ENCODE data around the gene PIN4. TPM values are rescaled to one million over a fixed set of nuclear protein-coding genes. Genes with fewer than 3 reads are reported as not detected.
A peak's percentile ranks its signal among the peaks of the same experiment; 100 is the strongest.
"Not testable (repeated sequence)": the region's sequence is repeated elsewhere in the genome, so short reads cannot be mapped to it uniquely, and the experiment has no call there.

The PIN4 gene
- total RNA-seq, 1 donor from 2014 or later = 7.9 TPM

GRCh38 chrX:72165551-72165950 is 16.0 kb upstream of the PIN4 start:
- no peak overlapping the region for H3K9ac ChIP-seq (ENCODE audit: low read length)
- H2AFZ ChIP-seq (ENCODE audit: low read depth, low read length) = no peak overlapping the region
- Mint-ChIP-seq H3K4me3 (ENCODE audit: unreplicated experiment) (no peak overlapping the region), H3K36me3 (ENCODE audit: low read depth, unreplicated experiment) (no peaks in the 10 kb centered on the region), H3K4me1 (ENCODE audit: low read depth, unreplicated experiment) (no peaks in the 10 kb centered on the region), H3K27ac (ENCODE audit: unreplicated experiment) (no peak overlapping the region), H3K27me3 (ENCODE audit: low read depth, unreplicated experiment) (peaks cover 4% of the 10 kb centered on the region), H3K9me3 (ENCODE audit: unreplicated experiment) (peaks cover 3% of the 10 kb centered on the region)
- no peaks in the 10 kb centered on the region for H3K79me2 ChIP-seq (ENCODE audit: insufficient read depth, low read length)
- H3K36me3 ChIP-seq (ENCODE audit: insufficient read depth, low read length) = no peaks in the 10 kb centered on the region
- H3K4me2 ChIP-seq (ENCODE audit: low read length) = no peak overlapping the region
- no peaks in the 10 kb centered on the region for H3K9me3 ChIP-seq (ENCODE audit: insufficient read depth, low read depth, low read length)
- no peaks in the 10 kb centered on the region for H3K4me1 ChIP-seq (ENCODE audit: insufficient read depth, low read length)
- FAIRE-seq (no peak), DNase-seq (ENCODE audit: low read depth) (no peak)
- no peak overlapping the region for H3K27ac ChIP-seq (ENCODE audit: low read depth, low read length)
- H3K4me3 ChIP-seq (ENCODE audit: insufficient read depth, low read depth, low read length) = no peak overlapping the region
- no peak for TF ChIP-seq CTCF (IDR thresholded peaks at IDR 0.05; ENCODE audit: insufficient read depth, low read depth, low read length)
- TF ChIP-seq EZH2 (IDR thresholded peaks at IDR 0.05; ENCODE audit: insufficient read depth, low read length) = no peak
- no peaks in the 10 kb centered on the region for H3K27me3 ChIP-seq (ENCODE audit: insufficient read depth, low read length)
- H4K20me1 ChIP-seq (ENCODE audit: insufficient read depth, low read length) = no peaks in the 10 kb centered on the region

- no peak overlapping the region for H3K4me3 Mint-ChIP-seq (ENCODE audit: unreplicated experiment)
- H3K4me2 ChIP-seq (ENCODE audit: low read length) = no peak overlapping the region
Measured at GRCh38 chrX:72169008-72169728, 12.4 kb upstream of the PIN4 start.

GRCh38 chrX:72176289-72176688 is 5.3 kb upstream of the PIN4 start:
- H3K9me3 ChIP-seq (ENCODE audit: insufficient read depth, low read depth, low read length); H3K36me3 Mint-ChIP-seq (ENCODE audit: low read depth, unreplicated experiment); H3K9me3 Mint-ChIP-seq (ENCODE audit: unreplicated experiment); H3K4me1 ChIP-seq (ENCODE audit: insufficient read depth, low read length); H4K20me1 ChIP-seq (ENCODE audit: insufficient read depth, low read length); H3K27me3 Mint-ChIP-seq (ENCODE audit: low read depth, unreplicated experiment); H3K4me3 ChIP-seq (ENCODE audit: insufficient read depth, low read depth, low read length); DNase-seq (ENCODE audit: low read depth); H3K4me3 Mint-ChIP-seq (ENCODE audit: unreplicated experiment); H2AFZ ChIP-seq (ENCODE audit: low read depth, low read length); H3K9ac ChIP-seq (ENCODE audit: low read length); H3K36me3 ChIP-seq (ENCODE audit: insufficient read depth, low read length); H3K4me1 Mint-ChIP-seq (ENCODE audit: low read depth, unreplicated experiment); H3K79me2 ChIP-seq (ENCODE audit: insufficient read depth, low read length); H3K27ac Mint-ChIP-seq (ENCODE audit: unreplicated experiment); H3K4me2 ChIP-seq (ENCODE audit: low read length); H3K27ac ChIP-seq (ENCODE audit: low read depth, low read length); FAIRE-seq; H3K27me3 ChIP-seq (ENCODE audit: insufficient read depth, low read length): not testable (repeated sequence)

More at GRCh38 chrX:72169008-72169728, 12.4 kb upstream of the PIN4 start:
- Mint-ChIP-seq H3K9me3 (ENCODE audit: unreplicated experiment) (peaks cover 3% of the 10 kb centered on the region), H3K27ac (ENCODE audit: unreplicated experiment) (no peak overlapping the region), H3K4me1 (ENCODE audit: low read depth, unreplicated experiment) (no peaks in the 10 kb centered on the region), H3K27me3 (ENCODE audit: low read depth, unreplicated experiment) (peaks cover 4% of the 10 kb centered on the region), H3K36me3 (ENCODE audit: low read depth, unreplicated experiment) (no peaks in the 10 kb centered on the region)
- Histone ChIP-seq H3K36me3 (ENCODE audit: insufficient read depth, low read length) (no peaks in the 10 kb centered on the region), H3K9me3 (ENCODE audit: insufficient read depth, low read depth, low read length) (no peaks in the 10 kb centered on the region), H3K27ac (ENCODE audit: low read depth, low read length) (no peak overlapping the region), H3K4me1 (ENCODE audit: insufficient read depth, low read length) (no peaks in the 10 kb centered on the region), H4K20me1 (ENCODE audit: insufficient read depth, low read length) (no peaks in the 10 kb centered on the region), H3K4me3 (ENCODE audit: insufficient read depth, low read depth, low read length) (no peak overlapping the region), H2AFZ (ENCODE audit: low read depth, low read length) (no peak overlapping the region), H3K9ac (ENCODE audit: low read length) (no peak overlapping the region), H3K27me3 (ENCODE audit: insufficient read depth, low read length) (no peaks in the 10 kb centered on the region), H3K79me2 (ENCODE audit: insufficient read depth, low read length) (no peaks in the 10 kb centered on the region)
- peak; percentile 94 for FAIRE-seq
- no peak for DNase-seq (ENCODE audit: low read depth)
- TF ChIP-seq EZH2 (IDR thresholded peaks at IDR 0.05; ENCODE audit: insufficient read depth, low read length) (no peak), CTCF (IDR thresholded peaks at IDR 0.05; ENCODE audit: insufficient read depth, low read depth, low read length) (no peak)
